SU-DHL-6 (cell line): ENCODE measurements around the gene STARD5.

ENCODE experiments used
- EZH2phosphoT487 ChIP-seq: fragments of 200-600 bp; sonication (generic), shearing (Covaris generic); conservative IDR thresholded peaks from 2 replicates; pipeline ENCODE4 v1.6.1; 2018; ENCODE audit warnings: mild to moderate bottlenecking, antibody characterized with exemption, low read length, moderate library complexity, mixed read lengths
- TF ChIP-seq, protein P1 (sequence below): fragments of 200-600 bp; sonication (generic); IDR thresholded peaks from one replicate; pipeline ENCODE4 v1.5.1; 2017; ENCODE audit warnings: antibody characterized with exemption, mild to moderate bottlenecking, low read length, moderate library complexity; ENCODE audit not compliant: insufficient read depth, poor library complexity, severe bottlenecking

DNA sequence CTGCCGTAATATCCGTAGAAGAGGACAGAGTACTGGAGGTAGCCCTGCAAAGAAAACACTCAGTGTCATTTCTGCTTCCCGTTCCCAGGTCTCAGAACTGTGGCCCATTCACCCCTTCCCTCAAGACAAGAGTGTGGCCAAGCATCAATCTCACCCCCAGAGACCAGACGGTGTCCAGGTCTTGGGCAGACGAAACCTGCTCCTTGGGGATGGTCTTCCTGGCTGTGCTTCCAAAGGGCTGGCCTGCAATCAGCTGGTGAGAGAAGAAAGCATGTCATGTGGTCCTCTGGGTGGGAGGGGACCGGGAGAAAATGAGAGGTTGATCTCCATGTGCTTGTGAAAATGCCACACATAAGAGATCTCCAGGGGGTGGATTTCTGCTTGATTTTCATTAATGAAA lies 34.3 kb upstream of the STARD5 start:
- TF ChIP-seq, protein P1, sequence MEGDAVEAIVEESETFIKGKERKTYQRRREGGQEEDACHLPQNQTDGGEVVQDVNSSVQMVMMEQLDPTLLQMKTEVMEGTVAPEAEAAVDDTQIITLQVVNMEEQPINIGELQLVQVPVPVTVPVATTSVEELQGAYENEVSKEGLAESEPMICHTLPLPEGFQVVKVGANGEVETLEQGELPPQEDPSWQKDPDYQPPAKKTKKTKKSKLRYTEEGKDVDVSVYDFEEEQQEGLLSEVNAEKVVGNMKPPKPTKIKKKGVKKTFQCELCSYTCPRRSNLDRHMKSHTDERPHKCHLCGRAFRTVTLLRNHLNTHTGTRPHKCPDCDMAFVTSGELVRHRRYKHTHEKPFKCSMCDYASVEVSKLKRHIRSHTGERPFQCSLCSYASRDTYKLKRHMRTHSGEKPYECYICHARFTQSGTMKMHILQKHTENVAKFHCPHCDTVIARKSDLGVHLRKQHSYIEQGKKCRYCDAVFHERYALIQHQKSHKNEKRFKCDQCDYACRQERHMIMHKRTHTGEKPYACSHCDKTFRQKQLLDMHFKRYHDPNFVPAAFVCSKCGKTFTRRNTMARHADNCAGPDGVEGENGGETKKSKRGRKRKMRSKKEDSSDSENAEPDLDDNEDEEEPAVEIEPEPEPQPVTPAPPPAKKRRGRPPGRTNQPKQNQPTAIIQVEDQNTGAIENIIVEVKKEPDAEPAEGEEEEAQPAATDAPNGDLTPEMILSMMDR, result no peak
- TF ChIP-seq EZH2phosphoT487, result no peak
